ENCODE measurements around the gene SLA2. TPM values are rescaled to one million over a fixed set of nuclear protein-coding genes. Genes with fewer than 3 reads are reported as not detected.

SLA2 gene
- total and polyA plus RNA-seq, 2 of the 8 experiments (the other 6 are each of a cell fraction or from before 2014, with no cell fraction given): 0.18 TPM; not detected in 1

DNA sequence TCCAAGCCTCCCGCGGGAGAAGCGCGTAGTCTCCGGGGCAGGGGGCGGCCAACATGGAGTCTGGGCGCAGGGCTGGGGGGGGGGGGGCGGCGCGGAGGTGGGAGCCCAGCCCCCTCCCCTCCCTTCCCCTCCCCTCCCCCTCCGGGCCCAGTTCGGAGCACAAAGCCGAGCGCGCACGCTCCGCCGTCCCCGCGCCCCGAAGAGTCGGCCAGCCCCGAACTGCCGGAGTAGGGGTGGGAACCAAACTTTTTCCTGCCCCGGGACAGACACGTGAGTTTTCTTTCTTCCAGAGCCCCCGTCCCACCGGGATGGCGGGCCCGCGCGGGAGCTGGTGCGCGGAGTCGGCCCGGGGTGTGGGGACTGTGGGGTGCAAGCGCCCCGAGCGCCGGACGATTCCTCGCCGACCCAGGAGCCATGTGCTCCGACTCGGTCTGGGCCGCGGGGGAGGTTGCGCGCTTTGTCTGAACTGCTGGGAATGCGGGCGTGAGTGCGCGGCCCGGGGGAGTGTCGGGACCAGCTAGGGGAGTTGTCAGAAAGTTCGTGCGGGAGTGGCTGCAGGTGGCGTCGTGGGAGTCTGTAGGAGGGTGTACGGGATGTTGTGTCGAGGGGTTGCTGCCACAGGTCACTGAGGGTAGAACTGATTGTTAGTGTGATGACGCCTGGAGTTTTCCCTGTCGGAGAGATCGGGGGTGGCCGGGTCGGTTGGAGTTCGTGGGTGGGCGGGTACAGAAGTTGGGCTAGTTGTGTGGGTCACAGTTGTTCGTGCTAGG lies 71.4 kb downstream of the SLA2 start (continued):
- TF ChIP-seq ZNF274 (IDR thresholded peaks at IDR 0.05; ENCODE audit: borderline replicate concordance, extremely low read depth, low read length): no peak
- TF ChIP-seq CEBPB (IDR thresholded peaks at IDR 0.05; ENCODE audit: low read depth, low read length): no peak
- no peak for TF ChIP-seq POU5F1 (IDR thresholded peaks at IDR 0.05; ENCODE audit: low read depth, low read length)
- no peak for TF ChIP-seq CTBP2 (IDR thresholded peaks at IDR 0.05; ENCODE audit: borderline replicate concordance, insufficient read depth, insufficient read length, low read length)
- no peak; the same call in 1 of the 2 replicates for TF ChIP-seq RBBP5 (IDR thresholded peaks at IDR 0.05; ENCODE audit: borderline replicate concordance, low read depth, low read length)
- TF ChIP-seq TBP (IDR thresholded peaks at IDR 0.05; ENCODE audit: low read depth, low read length): no peak
- TF ChIP-seq SAP30 (IDR thresholded peaks at IDR 0.05; ENCODE audit: insufficient read depth, insufficient replicate concordance, low read length): no peak
- no peak for TF ChIP-seq GABPA (IDR thresholded peaks at IDR 0.05; ENCODE audit: borderline replicate concordance, insufficient read depth, low read length)
- TF ChIP-seq ASH2L (IDR thresholded peaks at IDR 0.05; ENCODE audit: low read length): no peak
- no peak for TF ChIP-seq EP300 (IDR thresholded peaks at IDR 0.05; ENCODE audit: borderline replicate concordance in 1 of 2, low read depth in 2 of 2, low read length in 2 of 2)
- no peak for TF ChIP-seq TCF12 (IDR thresholded peaks at IDR 0.05; ENCODE audit: low read depth, low read length)
